ENCODE measurements around the gene SMPD2.

DNA sequence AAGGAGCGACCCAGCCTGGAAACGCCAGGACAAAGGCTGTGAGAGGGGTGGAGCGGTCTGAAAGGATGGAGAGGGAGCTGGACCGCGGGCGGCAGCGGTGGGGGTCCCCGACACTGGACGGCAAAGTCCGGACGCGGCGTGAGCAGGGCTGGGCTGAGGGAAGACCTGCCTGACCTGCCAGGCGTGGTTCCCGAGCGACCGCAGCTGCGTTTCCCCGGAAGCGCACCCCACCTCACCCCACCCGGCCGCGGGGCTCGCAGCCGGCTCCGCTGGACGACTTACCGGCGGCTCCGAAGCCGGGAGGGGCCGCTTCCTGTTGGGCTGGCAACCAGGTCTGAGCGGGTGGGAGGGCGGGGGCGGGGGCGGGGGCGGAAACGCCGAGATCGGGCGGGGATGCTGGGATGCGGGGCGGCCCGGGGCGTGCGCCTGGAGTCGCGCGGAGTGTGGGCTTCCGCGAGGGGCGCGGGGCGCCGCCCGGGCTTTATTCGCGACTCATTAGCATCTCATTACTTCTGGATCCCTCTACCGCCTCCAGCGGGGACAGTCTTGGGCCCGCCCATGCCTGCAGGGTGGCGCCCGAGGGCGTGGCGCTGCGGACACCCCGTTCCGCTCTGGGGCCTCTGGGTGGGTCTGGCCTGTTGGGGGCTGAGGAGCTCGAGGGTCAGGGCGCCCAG is 15.1 kb downstream of the SMPD2 start, which contains the start of gene MICAL1:
- TF ChIP-seq, protein P1, sequence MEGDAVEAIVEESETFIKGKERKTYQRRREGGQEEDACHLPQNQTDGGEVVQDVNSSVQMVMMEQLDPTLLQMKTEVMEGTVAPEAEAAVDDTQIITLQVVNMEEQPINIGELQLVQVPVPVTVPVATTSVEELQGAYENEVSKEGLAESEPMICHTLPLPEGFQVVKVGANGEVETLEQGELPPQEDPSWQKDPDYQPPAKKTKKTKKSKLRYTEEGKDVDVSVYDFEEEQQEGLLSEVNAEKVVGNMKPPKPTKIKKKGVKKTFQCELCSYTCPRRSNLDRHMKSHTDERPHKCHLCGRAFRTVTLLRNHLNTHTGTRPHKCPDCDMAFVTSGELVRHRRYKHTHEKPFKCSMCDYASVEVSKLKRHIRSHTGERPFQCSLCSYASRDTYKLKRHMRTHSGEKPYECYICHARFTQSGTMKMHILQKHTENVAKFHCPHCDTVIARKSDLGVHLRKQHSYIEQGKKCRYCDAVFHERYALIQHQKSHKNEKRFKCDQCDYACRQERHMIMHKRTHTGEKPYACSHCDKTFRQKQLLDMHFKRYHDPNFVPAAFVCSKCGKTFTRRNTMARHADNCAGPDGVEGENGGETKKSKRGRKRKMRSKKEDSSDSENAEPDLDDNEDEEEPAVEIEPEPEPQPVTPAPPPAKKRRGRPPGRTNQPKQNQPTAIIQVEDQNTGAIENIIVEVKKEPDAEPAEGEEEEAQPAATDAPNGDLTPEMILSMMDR (conservative IDR thresholded peaks at IDR 0.05) = no peak; the same call in 1 of the 2 replicates
- no peak for TF ChIP-seq ZFX (IDR thresholded peaks at IDR 0.05)

All from C4-2B (cell line).